IMR-90 (cell line): ENCODE measurements around the gene ADGRL3. TPM values are rescaled to one million over a fixed set of nuclear protein-coding genes. Genes with fewer than 3 reads are reported as not detected.

Source experiments
- ATAC-seq: fragments of 200-7000 bp; cut with Tn5 transposase; 2 replicates; pipeline ENCODE4 v1.9.1; 2020; ENCODE audit warnings: low read depth, mild to moderate bottlenecking, moderate library complexity
- BruUV-seq: library from RNA; stranded (reverse); fragments of 400-500 nt; replicated peaks from 2 replicates; lab custom pipeline; 2021; lab: Mats Ljungman, UMichigan
- CTCF ChIA-PET: fragments of 300-600 bp; formaldehyde crosslinking; extraction: SDS; loops from one replicate; lab custom pipeline; 2021; ENCODE audit warnings: antibody characterized with exemption; lab: Yijun Ruan, JAX
- POLR2A ChIA-PET: fragments of 300-600 bp; sonication (Branson Sonifier 250); formaldehyde crosslinking; loops from one replicate; lab custom pipeline; 2022; ENCODE audit warnings: antibody characterized with exemption; ENCODE audit not compliant: unreplicated experiment; lab: Charles Lee
- DNase-seq: peaks from one replicate; pipeline ENCODE4 v3.0.0; 2013
- H2AFZ ChIP-seq: replicated peaks from 2 replicates; pipeline ENCODE3; 2013; ENCODE audit warnings: low read length, mild to moderate bottlenecking; ENCODE audit not compliant: poor library complexity
- H2AK5ac ChIP-seq: 2 replicates; pipeline ENCODE4 v1.6.1; 2013; ENCODE audit warnings: low read depth, low read length, inconsistent platforms
- H2AK9ac ChIP-seq: replicated peaks from 2 replicates; pipeline ENCODE3; 2013; ENCODE audit warnings: mild to moderate bottlenecking, low read depth, low read length, moderate library complexity; ENCODE audit not compliant: poor library complexity
- H2BK120ac ChIP-seq: 2 replicates; pipeline ENCODE4 v1.6.1; 2013; ENCODE audit warnings: low read depth, low read length, inconsistent platforms
- H2BK15ac ChIP-seq: 3 replicates; pipeline ENCODE4 v1.6.1; 2013; ENCODE audit warnings: low read depth, low read length, inconsistent platforms
- H2BK20ac ChIP-seq: 2 replicates; pipeline ENCODE4 v1.6.1; 2013; ENCODE audit warnings: low read depth, mild to moderate bottlenecking, inconsistent platforms, low read length, moderate library complexity
- H2BK5ac ChIP-seq: 2 replicates; pipeline ENCODE4 v1.6.1; 2013; ENCODE audit warnings: mild to moderate bottlenecking, low read depth, low read length, inconsistent platforms; ENCODE audit not compliant: poor library complexity, severe bottlenecking
- H3K14ac ChIP-seq: replicated peaks from 2 replicates; pipeline ENCODE4 v1.6.1; 2013; ENCODE audit warnings: low read depth, low read length, inconsistent platforms
- H3K18ac ChIP-seq: 2 replicates; pipeline ENCODE4 v1.6.1; 2013; ENCODE audit warnings: low read depth, low read length, control low read depth
- H3K23ac ChIP-seq: 2 replicates; pipeline ENCODE4 v1.6.1; 2013; ENCODE audit warnings: low read depth, low read length, inconsistent platforms
- H3K27ac ChIP-seq: 2 replicates; pipeline ENCODE4 v1.5.1; 2013; ENCODE audit warnings: mild to moderate bottlenecking, control low read depth, low read length; ENCODE audit not compliant: insufficient read depth
- H3K27me3 ChIP-seq: 2 replicates; pipeline ENCODE4 v1.6.1; 2013; ENCODE audit warnings: low read length; ENCODE audit not compliant: control insufficient read depth, insufficient read depth
- H3K36me3 ChIP-seq: 2 replicates; pipeline ENCODE4 v1.6.1; 2013; ENCODE audit warnings: low read length, mixed read lengths; ENCODE audit not compliant: control insufficient read depth, insufficient read depth
- H3K4ac ChIP-seq: 2 replicates; pipeline ENCODE4 v1.6.1; 2013; ENCODE audit warnings: low read depth, low read length, inconsistent platforms
- H3K4me1 ChIP-seq: 2 replicates; pipeline ENCODE4 v1.6.1; 2013; ENCODE audit warnings: low read length, mixed read lengths; ENCODE audit not compliant: control insufficient read depth, insufficient read depth
- H3K4me2 ChIP-seq: 2 replicates; pipeline ENCODE4 v1.6.1; 2013; ENCODE audit warnings: low read depth, mild to moderate bottlenecking, control low read depth, low read length, moderate library complexity
- H3K4me3 ChIP-seq: 2 replicates; pipeline ENCODE4 v1.5.1; 2013; ENCODE audit warnings: low read depth, mild to moderate bottlenecking, control low read depth, low read length, moderate library complexity; ENCODE audit not compliant: insufficient read depth
- H3K56ac ChIP-seq: 2 replicates; pipeline ENCODE4 v1.6.1; 2013; ENCODE audit warnings: low read length, inconsistent platforms; ENCODE audit not compliant: insufficient read depth; ENCODE audit errors: extremely low read depth
- H3K79me1 ChIP-seq, 2 experiments: 2 replicates each; pipeline ENCODE4 v1.6.1; 2013; ENCODE audit warnings: low read length in 2 of 2, inconsistent platforms in 1 of 2, low read depth in 1 of 2
- H3K9ac ChIP-seq: 2 replicates; pipeline ENCODE4 v1.6.1; 2013; ENCODE audit warnings: low read depth, low read length, control low read depth
- H3K9me1 ChIP-seq: 2 replicates; pipeline ENCODE4 v1.6.1; 2013; ENCODE audit warnings: low read length, inconsistent platforms; ENCODE audit not compliant: insufficient read depth
- H3K9me3 ChIP-seq: 2 replicates; pipeline ENCODE4 v1.6.1; 2013; ENCODE audit warnings: low read length; ENCODE audit not compliant: control insufficient read depth, insufficient read depth
- H4K20me1 ChIP-seq: 2 replicates; pipeline ENCODE4 v1.6.1; 2013; ENCODE audit warnings: low read length, inconsistent platforms; ENCODE audit not compliant: insufficient read depth
- H4K5ac ChIP-seq: 2 replicates; pipeline ENCODE4 v1.6.1; 2013; ENCODE audit warnings: mild to moderate bottlenecking, low read depth, low read length, control low read depth
- H4K8ac ChIP-seq, 2 experiments: 2 replicates each; pipeline ENCODE4 v1.6.1; 2013; ENCODE audit warnings: low read depth in 2 of 2, low read length in 2 of 2, control low read depth in 1 of 2, inconsistent platforms in 1 of 2
- H4K91ac ChIP-seq: 2 replicates; pipeline ENCODE4 v1.6.1; 2013; ENCODE audit warnings: low read depth, low read length, inconsistent platforms; ENCODE audit not compliant: insufficient read depth
- RAD21 ChIP-seq: IDR thresholded peaks from 2 replicates; pipeline ENCODE4 v1.6.1; 2012; ENCODE audit warnings: low read length, improper control_type of control experiment
- WGBS, 2 experiments: methylation state at CpG; one replicate each; pipeline versions ENCODE4 v1.1.5 to v1.1.7; 2013; ENCODE audit warnings: missing lambda C conversion rate in 2 of 2; ENCODE audit not compliant: insufficient read length in 1 of 2; ENCODE audit errors: extremely low coverage in 2 of 2; 5-methylcytosine and 5-hydroxymethylcytosine counted together
- dilution Hi-C: fragments of 300-500 bp; cut with HindIII; formaldehyde crosslinking; loops from one replicate; pipeline ENCODE4 v1.14.3; 2018; ENCODE audit warnings: low sequenced_read_pairs; ENCODE audit not compliant: unreplicated experiment
- in situ Hi-C: fragments of 300-500 bp; cut with MboI; formaldehyde crosslinking; loops from 3 replicates; pipeline ENCODE4 v1.14.3; 2019; ENCODE audit warnings: low sequenced_read_pairs, inconsistent platforms, mixed read lengths
- intact Hi-C: fragments of 100-400 bp; cut with micrococcal nuclease; formaldehyde crosslinking; loops from 2 replicates; pipeline ENCODE4 v1.10.0; 2022
- polyA plus RNA-seq, 3 experiments: library from polyadenylated mRNA; depleted of rRNA; stranded (reverse); fragments of >200 nt; gene quantifications; 2 replicates each; pipeline ENCODE4 v1.2.3, GENCODE V29; 2012; ENCODE audit warnings: low replicate concordance in 1 of 3
- total RNA-seq: library from RNA; depleted of rRNA; stranded (reverse); fragments of >200 nt; gene quantifications from 2 replicates; pipeline ENCODE4 v1.2.3, GENCODE V29; 2012

The ADGRL3 gene
- total and polyA plus RNA-seq, 2 of the 4 experiments (the other 2 are of a cell fraction) = 0.46 to 2.5 TPM

- Histone ChIP-seq H3K4me3 (no peak overlapping the region), H2BK5ac (no peak overlapping the region), H2BK20ac (no peak overlapping the region), H3K27ac (no peak overlapping the region), H3K9ac (no peak overlapping the region), H2AK9ac (no peak overlapping the region), H3K4me1 (no peaks in the 10 kb centered on the region), H4K20me1 (no peaks in the 10 kb centered on the region), H3K9me1 (no peaks in the 10 kb centered on the region), H2AK5ac (no peak overlapping the region), H4K8ac (no peak overlapping the region), H4K91ac (no peak overlapping the region), H3K14ac (no peak overlapping the region), H3K79me1 (no peaks in the 10 kb centered on the region), H3K4me2 (no peak overlapping the region), H2BK120ac (no peak overlapping the region), H3K27me3 (no peaks in the 10 kb centered on the region), H3K9me3 (no peaks in the 10 kb centered on the region), H2BK15ac (no peak overlapping the region), H3K4ac (no peak overlapping the region), H3K56ac (no peak overlapping the region), H4K5ac (no peak overlapping the region), H3K23ac (no peak overlapping the region), H3K18ac (no peak overlapping the region), H2AFZ (no peak overlapping the region), H3K36me3 (no peaks in the 10 kb centered on the region)
- no CpG with 5 or more reads among the region's 2 CpGs for WGBS, 2 experiments
- TF ChIP-seq RAD21 = no peak
- CTCF ChIA-PET = no interaction called here
- ATAC-seq (no peak), DNase-seq (no peak)
- dilution Hi-C loops (no loop called here), in situ Hi-C loops (no loop called here), intact Hi-C loops (no loop called here)
- POLR2A ChIA-PET = no interaction called here
- no TSS peak for BruUV-seq
Observed at GRCh38 chr4:61837395-61837794, 637.3 kb downstream of the ADGRL3 start.
